Posterior cingulate gyrus (tissue), 11 donors: ENCODE measurements around the gene RAD51B.
"Not testable (repeated sequence)": the region's sequence is repeated elsewhere in the genome, so short reads cannot be mapped to it uniquely, and the experiment has no call there.

Source experiments
- DNase-seq, 10 donors: peaks; one replicate each; pipeline versions ENCODE4 v3.0.0 to v3.0.0-alpha.2; 2020 to 2021; ENCODE audit warnings: mixed read lengths in 3 of 10
- intact Hi-C: fragments of 100-400 bp; cut with DNase I; formaldehyde crosslinking; loops from one replicate; pipeline ENCODE4 v1.15.1; 2023

RAD51B gene

GRCh38 chr14:68655021-68655831 is 835.6 kb downstream of the RAD51B start:
- peak in 1 of 10 donors; percentile 34 for DNase-seq
- intact Hi-C loops: no loop called here

- DNase-seq: no peak
- intact Hi-C loops: no loop called here
Measured at GRCh38 chr14:68655911-68656316, 836.3 kb downstream of the RAD51B start.

DNA sequence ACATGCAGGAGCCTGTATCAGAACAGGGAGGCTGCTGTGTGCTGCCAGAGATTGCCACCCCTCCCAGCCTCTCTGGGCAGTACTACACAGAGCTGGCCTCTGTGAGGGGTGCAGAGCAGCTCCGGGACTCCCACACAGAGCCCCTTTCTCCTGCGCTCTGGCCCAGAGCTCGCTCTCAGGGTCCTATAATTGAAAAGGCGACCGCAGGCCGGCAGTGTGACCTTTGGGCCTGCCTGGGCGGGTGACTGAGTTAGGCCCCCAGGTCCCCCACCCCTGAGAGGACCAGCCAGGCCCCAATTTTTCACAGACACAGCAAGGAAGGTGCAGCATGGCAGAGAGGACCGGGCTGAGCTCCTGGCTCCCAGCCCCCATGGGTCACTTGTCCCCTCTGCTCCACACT is 836.9 kb downstream of the RAD51B start:
- DNase-seq: no peak
- intact Hi-C loops: no loop called here

GRCh38 chr14:68657300-68658028 is 837.9 kb downstream of the RAD51B start:
- intact Hi-C loops: no loop called here
- no peak for DNase-seq

GRCh38 chr14:68658029-68658509 is 838.5 kb downstream of the RAD51B start:
- DNase-seq: no peak

DNA sequence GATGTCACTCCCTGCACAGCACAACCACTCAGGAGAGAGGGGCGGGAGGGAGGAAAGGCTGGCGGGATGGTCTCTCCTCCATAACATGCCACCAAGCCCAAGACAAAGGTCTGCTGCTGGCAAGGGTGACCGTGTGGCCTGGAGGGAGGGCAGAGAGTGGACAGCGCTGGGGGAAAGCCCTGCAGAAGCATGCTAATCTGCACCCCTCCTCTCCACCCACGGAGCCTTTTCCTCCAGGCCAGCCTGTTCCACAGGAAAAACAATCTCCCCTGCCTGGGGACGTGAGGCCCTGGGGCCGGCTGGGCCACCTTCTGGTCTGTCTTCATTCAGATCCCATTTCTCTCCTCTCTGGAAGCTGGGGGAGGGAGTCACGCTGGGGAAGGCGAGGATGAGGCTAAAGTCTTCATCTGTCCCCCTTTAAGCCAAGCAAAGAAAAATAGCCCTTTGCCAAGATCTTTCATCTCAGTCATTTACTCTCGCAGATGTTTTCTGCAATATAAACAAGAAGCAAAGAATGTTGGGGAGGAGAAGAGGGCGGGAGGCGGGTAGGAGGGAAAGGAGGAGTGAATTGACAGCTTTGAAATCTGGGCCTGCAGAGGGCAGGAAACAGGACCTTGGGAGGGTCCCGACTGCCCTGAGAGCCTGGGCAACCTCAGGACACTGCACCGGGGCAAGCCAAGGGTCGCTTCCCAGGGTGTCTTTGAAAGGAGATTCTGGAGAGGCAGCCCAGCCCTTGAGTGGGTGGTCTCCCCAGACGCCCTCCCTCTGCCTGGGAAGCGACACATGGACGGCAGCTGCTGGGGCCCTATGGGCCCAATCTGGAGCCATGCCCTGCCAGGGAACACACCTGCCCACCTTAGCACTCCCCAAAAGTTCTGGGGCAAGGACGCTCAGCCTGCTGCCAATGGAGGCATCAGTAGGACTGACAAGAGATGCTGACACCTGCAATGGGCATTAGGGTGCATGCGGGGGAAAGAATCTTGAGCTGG is 839.7 kb downstream of the RAD51B start:
- intact Hi-C loops: no loop called here
- no peak for DNase-seq

More at GRCh38 chr14:68658029-68658509, 838.5 kb downstream of the RAD51B start:
- intact Hi-C loops: no loop called here

DNA sequence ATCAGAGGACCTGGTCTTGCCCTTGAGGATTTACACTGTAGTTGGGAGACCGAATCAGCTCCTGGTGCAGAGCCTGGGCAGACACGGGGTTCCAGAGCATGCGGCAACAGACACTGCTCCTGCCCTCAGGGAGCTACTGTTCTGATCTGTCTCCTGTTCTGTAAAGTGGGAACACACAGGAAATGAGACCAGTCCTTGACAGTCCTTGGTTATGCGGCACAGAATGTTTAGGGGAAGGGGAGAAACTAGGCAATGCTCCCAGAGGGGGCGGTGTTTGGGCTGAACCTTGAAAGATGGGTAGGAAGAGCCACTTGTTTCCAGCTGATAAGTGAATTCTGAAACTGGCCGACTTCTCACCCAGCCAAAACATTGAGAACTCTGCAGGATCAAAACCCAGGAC is 840.9 kb downstream of the RAD51B start:
- intact Hi-C loops: no loop called here
- no peak for DNase-seq

GRCh38 chr14:68661226-68662225 is 841.9 kb downstream of the RAD51B start:
- intact Hi-C loops: no loop called here
- no peak for DNase-seq

DNA sequence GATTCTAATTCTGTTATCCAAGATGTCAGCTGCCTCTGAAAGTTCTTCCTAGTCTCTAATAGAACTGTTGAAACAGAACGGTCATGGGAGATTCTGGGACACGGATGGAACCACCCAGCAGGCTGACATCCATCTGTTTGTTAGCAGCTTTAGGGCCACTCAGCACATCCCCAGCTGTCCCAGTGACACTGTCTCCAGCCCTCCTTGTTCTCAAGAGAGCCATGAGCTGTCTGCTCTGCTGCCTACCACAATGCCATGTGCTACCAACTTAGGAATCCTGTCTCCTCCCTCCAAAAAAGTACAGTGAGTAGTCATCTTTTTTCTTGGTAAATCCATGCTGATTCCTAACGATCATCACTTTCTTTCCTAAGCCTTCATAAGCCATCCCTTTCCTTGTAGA is 842.8 kb downstream of the RAD51B start:
- intact Hi-C loops: no loop called here
- DNase-seq: no peak

- DNase-seq, intact Hi-C loops: not testable (repeated sequence)
Measured at GRCh38 chr14:68662826-68663225, 843.2 kb downstream of the RAD51B start.

DNA sequence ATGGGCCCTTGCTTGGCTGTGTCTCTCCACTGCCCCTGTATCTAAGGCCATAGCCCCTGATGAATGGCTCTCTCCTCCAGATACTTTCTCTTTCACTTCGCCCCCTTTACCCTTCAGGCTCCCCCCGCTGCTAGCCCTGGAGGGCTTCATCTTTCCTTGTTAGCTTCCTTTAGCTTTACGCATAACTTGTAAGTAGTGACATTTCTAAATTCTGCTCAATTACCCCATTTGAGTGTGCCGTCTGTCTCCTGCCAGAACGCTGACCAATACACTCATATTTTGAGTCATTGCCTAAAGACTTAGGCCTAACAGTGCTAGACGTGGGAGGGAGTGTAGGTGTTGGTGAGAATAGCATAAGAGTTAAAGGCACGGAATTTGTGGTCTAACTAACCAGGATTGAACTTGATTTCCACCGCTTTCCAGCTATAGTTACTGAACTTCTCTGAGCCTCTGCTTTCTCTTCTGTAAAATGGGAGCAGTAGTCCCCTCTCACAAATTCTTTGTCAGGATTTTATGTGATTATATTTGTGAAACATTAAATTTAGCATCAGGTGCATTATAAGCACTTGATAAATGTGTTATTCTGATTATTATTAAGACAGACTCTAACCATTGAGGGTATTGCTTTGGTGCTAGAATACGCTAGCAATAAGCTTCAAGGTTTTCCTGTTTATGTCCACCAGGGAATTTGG is 844.0 kb downstream of the RAD51B start:
- no peak for DNase-seq
- intact Hi-C loops: no loop called here

GRCh38 chr14:68664225-68664681 is 844.7 kb downstream of the RAD51B start:
- intact Hi-C loops: no loop called here
- no peak for DNase-seq

DNA sequence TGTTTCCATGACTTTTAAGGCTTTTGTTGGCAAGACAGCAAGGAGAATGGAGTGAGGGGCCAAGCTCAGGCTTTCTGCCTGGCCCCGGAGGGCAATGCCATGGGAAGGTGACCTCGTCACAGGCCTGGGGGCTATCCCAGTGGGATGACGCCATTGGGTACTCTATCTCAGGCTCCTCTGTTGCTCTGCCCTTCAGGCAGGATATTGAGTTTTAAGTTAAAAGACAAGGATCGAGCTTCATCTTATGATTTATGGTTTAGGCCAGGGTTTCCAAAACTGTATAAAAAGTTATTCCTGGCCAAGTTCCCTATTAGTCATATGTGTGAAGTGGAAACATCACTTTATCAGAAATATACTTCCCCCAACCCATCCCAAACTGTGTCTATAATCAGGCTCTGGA is 845.6 kb downstream of the RAD51B start:
- DNase-seq: peak in 1 of 10 donors; percentile 74
- intact Hi-C loops: no loop called here

DNA sequence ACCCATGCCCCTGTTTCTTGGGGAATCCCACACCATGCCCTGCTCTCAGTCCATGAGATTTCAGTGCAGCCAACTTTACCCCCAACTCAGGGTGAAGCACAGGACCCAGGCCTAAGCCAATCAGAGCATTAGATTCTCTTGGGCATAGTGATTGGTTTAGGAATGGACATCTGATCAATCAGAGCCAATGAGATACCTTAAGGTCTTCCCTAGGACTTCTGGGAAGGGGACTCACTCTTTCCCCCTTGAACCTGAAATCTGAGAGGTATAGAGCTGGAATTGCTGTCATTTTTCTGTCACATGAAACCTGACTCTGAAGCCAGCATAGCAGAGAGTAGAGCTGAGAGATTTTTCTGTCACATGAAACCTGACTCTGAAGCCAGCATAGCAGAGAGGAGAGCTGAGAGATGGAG is 846.2 kb downstream of the RAD51B start:
- intact Hi-C loops: no loop called here
- DNase-seq: no peak

GRCh38 chr14:68666236-68666635 is 846.7 kb downstream of the RAD51B start:
- intact Hi-C loops: no loop called here
- no peak for DNase-seq

DNA sequence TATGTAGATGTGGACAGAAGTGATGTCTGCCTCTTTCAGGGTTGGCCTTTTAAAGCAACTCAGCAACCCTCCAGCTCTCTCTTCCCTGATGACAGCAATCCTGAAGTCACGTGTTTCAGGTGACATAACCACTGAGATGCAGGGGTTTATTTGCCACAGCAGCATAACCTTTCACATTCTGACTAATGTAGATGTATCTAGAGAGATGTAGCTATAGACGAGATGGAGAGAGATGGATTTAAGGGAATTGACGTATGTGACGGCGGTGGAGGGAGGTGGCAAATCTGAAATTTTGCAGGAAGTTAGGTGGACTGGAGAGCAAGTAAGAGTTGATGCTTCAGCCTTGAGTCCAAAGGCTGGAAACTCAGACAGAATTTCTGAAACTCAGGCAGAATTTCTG is 847.3 kb downstream of the RAD51B start:
- DNase-seq: no peak
- intact Hi-C loops: no loop called here

DNA sequence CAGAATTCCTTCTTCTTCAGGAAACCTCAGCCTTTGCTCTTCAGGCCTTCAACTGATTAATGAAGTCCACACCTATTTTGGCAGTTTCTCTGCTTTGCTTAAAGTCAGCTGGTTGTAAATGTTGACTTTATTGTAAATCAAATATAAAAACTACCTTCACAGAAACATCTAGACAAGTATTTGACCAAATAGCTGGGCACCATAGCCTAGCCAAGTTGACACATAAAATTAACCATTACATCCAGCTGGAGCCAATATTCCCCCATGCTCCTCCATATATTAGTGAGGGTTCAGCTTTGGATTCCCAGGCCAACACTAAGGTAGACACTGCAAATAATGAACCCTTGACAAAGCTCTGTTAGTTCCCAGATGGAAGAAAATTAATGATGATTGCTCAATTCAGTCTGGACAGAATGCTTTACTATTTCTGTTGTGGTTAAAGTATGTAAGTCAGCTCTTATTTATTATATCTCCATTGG is 847.8 kb downstream of the RAD51B start:
- intact Hi-C loops: no loop called here
- DNase-seq: no peak

DNA sequence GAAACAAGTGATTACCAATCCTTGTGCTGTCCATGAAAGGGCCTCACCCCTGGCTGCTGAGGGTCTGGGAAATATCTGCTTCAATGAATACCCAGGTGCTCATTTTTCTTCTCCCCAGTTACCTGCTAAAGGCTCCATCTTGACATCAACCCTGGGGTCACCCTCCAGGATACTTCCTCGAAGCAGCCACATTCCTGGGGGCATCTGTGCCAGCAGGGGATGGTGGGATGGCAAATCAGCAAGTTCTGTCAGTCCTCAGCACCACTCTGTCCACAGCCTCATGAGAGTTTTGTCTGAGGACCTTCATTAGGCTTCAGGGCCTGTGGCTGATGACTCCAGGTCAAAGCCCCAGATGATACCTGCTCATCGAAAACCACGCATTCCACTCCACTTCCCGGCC is 848.4 kb downstream of the RAD51B start:
- DNase-seq: no peak
- intact Hi-C loops: no loop called here
